Transverse colon (tissue), 3 donors: ENCODE results near the gene SNTG2.

ENCODE experiments used
- CTCF ChIP-seq, 5 experiments: fragments of 200-600 bp in 3 of 5; fragments of 450-650 bp in 2 of 5; sonication (generic) in 3 of 5; IDR thresholded peaks; 1 replicate in 2 of 5; 2 replicates in 3 of 5; pipeline ENCODE4 v1.5.1; 2016 to 2017; ENCODE audit warnings: antibody characterized with exemption in 5 of 5, inconsistent platforms in 3 of 5, mild to moderate bottlenecking in 2 of 5, moderate library complexity in 1 of 5
- EP300 ChIP-seq: sonication (generic); formaldehyde crosslinking; IDR thresholded peaks from one replicate; pipeline ENCODE4 v1.6.1; 2017; ENCODE audit warnings: antibody characterized with exemption, low read depth

GRCh38 chr2:1071650-1072049, 121.0 kb downstream of the SNTG2 start:
- TF ChIP-seq EP300 (no peak), CTCF (IDR thresholded peaks at IDR 0.05) (no peak)
